ENCODE data around the gene SLC22A23. TPM values are rescaled to one million over a fixed set of nuclear protein-coding genes. Genes with fewer than 3 reads are reported as not detected.
"Not testable (repeated sequence)": the region's sequence is repeated elsewhere in the genome, so short reads cannot be mapped to it uniquely, and the experiment has no call there.

Gene SLC22A23
- total RNA-seq, 2 experiments from 2014 or later, result 1.3 to 1.4 TPM

GRCh38 chr6:3389390-3390167 is 67.3 kb downstream of the SLC22A23 start:
- no peak for DNase-seq
- no peaks in the 10 kb centered on the region for H3K36me3 Mint-ChIP-seq (ENCODE audit: low read depth)
- no peak overlapping the region for H3K27ac Mint-ChIP-seq
- no peak overlapping the region for H3K4me3 Mint-ChIP-seq
- intact Hi-C loops (cut with micrococcal nuclease), result no loop called here
- H3K4me1 Mint-ChIP-seq (ENCODE audit: low read depth), result no peaks in the 10 kb centered on the region
- no peaks in the 10 kb centered on the region for H3K27me3 Mint-ChIP-seq (ENCODE audit: low read depth)
- CTCF ChIA-PET, result no interaction called here
- no peaks in the 10 kb centered on the region for H3K9me3 Mint-ChIP-seq

- CTCF ChIA-PET, result no interaction called here
- Mint-ChIP-seq H3K4me3 (no peak overlapping the region), H3K9me3 (no peaks in the 10 kb centered on the region), H3K27me3 (ENCODE audit: low read depth) (no peaks in the 10 kb centered on the region), H3K27ac (no peak overlapping the region), H3K4me1 (ENCODE audit: low read depth) (no peaks in the 10 kb centered on the region), H3K36me3 (ENCODE audit: low read depth) (no peaks in the 10 kb centered on the region)
- DNase-seq, result no peak
- intact Hi-C loops (cut with micrococcal nuclease), result no loop called here
These were observed 68.1 kb downstream of the SLC22A23 start for GRCh38 chr6:3388786-3389185.

- no peak overlapping the region for H3K4me3 Mint-ChIP-seq
- H3K36me3 Mint-ChIP-seq (ENCODE audit: low read depth), result no peaks in the 10 kb centered on the region
- CTCF ChIA-PET, result no interaction called here
- no peak overlapping the region for H3K27ac Mint-ChIP-seq
- H3K27me3 Mint-ChIP-seq (ENCODE audit: low read depth), result no peaks in the 10 kb centered on the region
- intact Hi-C loops (cut with micrococcal nuclease), result no loop called here
- no peak for DNase-seq
- no peaks in the 10 kb centered on the region for H3K4me1 Mint-ChIP-seq (ENCODE audit: low read depth)
- no peaks in the 10 kb centered on the region for H3K9me3 Mint-ChIP-seq
These were observed 70.4 kb downstream of the SLC22A23 start for GRCh38 chr6:3386374-3386857.

GRCh38 chr6:3385660-3386151 is 71.1 kb downstream of the SLC22A23 start:
- H3K27ac Mint-ChIP-seq, result no peak overlapping the region
- no peaks in the 10 kb centered on the region for H3K9me3 Mint-ChIP-seq
- H3K27me3 Mint-ChIP-seq (ENCODE audit: low read depth), result no peaks in the 10 kb centered on the region
- no peaks in the 10 kb centered on the region for H3K4me1 Mint-ChIP-seq (ENCODE audit: low read depth)
- intact Hi-C loops (cut with micrococcal nuclease), result no loop called here
- CTCF ChIA-PET, result interaction anchor here (0.6 to 0.7 kb wide), 2 partner anchors 10 to 534 kb away, joined by 3 read pairs; no protein-coding TSS in a partner anchor
- no peaks in the 10 kb centered on the region for H3K36me3 Mint-ChIP-seq (ENCODE audit: low read depth)
- DNase-seq, result no peak
- no peak overlapping the region for H3K4me3 Mint-ChIP-seq

- H3K36me3 Mint-ChIP-seq (ENCODE audit: low read depth); intact Hi-C loops (cut with micrococcal nuclease); H3K27ac Mint-ChIP-seq; H3K9me3 Mint-ChIP-seq; DNase-seq; H3K27me3 Mint-ChIP-seq (ENCODE audit: low read depth); H3K4me1 Mint-ChIP-seq (ENCODE audit: low read depth); H3K4me3 Mint-ChIP-seq: not testable (repeated sequence)
- CTCF ChIA-PET, result interaction anchor here (0.6 to 0.7 kb wide), 2 partner anchors 10 to 534 kb away, joined by 3 read pairs; no protein-coding TSS in a partner anchor
These were observed 71.7 kb downstream of the SLC22A23 start for GRCh38 chr6:3385181-3385580.

- no peaks in the 10 kb centered on the region for H3K4me1 Mint-ChIP-seq (ENCODE audit: low read depth)
- H3K36me3 Mint-ChIP-seq (ENCODE audit: low read depth), result no peaks in the 10 kb centered on the region
- H3K9me3 Mint-ChIP-seq, result no peaks in the 10 kb centered on the region
- intact Hi-C loops (cut with micrococcal nuclease), result no loop called here
- CTCF ChIA-PET, result no interaction called here
- no peak for DNase-seq
- H3K27me3 Mint-ChIP-seq (ENCODE audit: low read depth), result no peaks in the 10 kb centered on the region
- H3K4me3 Mint-ChIP-seq, result no peak overlapping the region
- H3K27ac Mint-ChIP-seq, result no peak overlapping the region
These were observed 72.4 kb downstream of the SLC22A23 start for GRCh38 chr6:3384241-3385143.

- DNase-seq, result no peak
- no peak overlapping the region for H3K27ac Mint-ChIP-seq
- peaks cover 6% of the 10 kb centered on the region for H3K4me1 Mint-ChIP-seq (ENCODE audit: low read depth)
- intact Hi-C loops (cut with micrococcal nuclease), result no loop called here
- H3K9me3 Mint-ChIP-seq, result no peaks in the 10 kb centered on the region
- H3K4me3 Mint-ChIP-seq, result no peak overlapping the region
- H3K36me3 Mint-ChIP-seq (ENCODE audit: low read depth), result no peaks in the 10 kb centered on the region
- CTCF ChIA-PET, result interaction anchor here (2.1 kb wide), 1 partner anchor 28 kb away, joined by 9 read pairs; no protein-coding TSS in a partner anchor
- no peaks in the 10 kb centered on the region for H3K27me3 Mint-ChIP-seq (ENCODE audit: low read depth)
These were observed 73.3 kb downstream of the SLC22A23 start for GRCh38 chr6:3383525-3383924.

GRCh38 chr6:3382326-3383279 is 74.2 kb downstream of the SLC22A23 start:
- DNase-seq, result no peak
- CTCF ChIA-PET, result interaction anchor here (0.6 to 2.1 kb wide), 3 partner anchors 12 to 126 kb away, joined by 3 to 9 read pairs (median 4); no protein-coding TSS in a partner anchor
- no peak overlapping the region for H3K27ac Mint-ChIP-seq
- intact Hi-C loops (cut with micrococcal nuclease), result no loop called here
- H3K36me3 Mint-ChIP-seq (ENCODE audit: low read depth), result no peaks in the 10 kb centered on the region
- no peaks in the 10 kb centered on the region for H3K9me3 Mint-ChIP-seq
- H3K4me1 Mint-ChIP-seq (ENCODE audit: low read depth), result peaks cover 14% of the 10 kb centered on the region
- no peaks in the 10 kb centered on the region for H3K27me3 Mint-ChIP-seq (ENCODE audit: low read depth)
- no peak overlapping the region for H3K4me3 Mint-ChIP-seq

- H3K4me1 Mint-ChIP-seq (ENCODE audit: low read depth), result peaks cover 18% of the 10 kb centered on the region
- H3K27me3 Mint-ChIP-seq (ENCODE audit: low read depth), result no peaks in the 10 kb centered on the region
- no peak for DNase-seq
- intact Hi-C loops (cut with micrococcal nuclease), result no loop called here
- no peak overlapping the region for H3K27ac Mint-ChIP-seq
- CTCF ChIA-PET, result interaction anchor here (1.2 kb wide), 1 partner anchor 10 kb away, joined by 4 read pairs; no protein-coding TSS in a partner anchor
- H3K4me3 Mint-ChIP-seq, result no peak overlapping the region
- H3K36me3 Mint-ChIP-seq (ENCODE audit: low read depth), result no peaks in the 10 kb centered on the region
- H3K9me3 Mint-ChIP-seq, result no peaks in the 10 kb centered on the region
These were observed 75.5 kb downstream of the SLC22A23 start for GRCh38 chr6:3381233-3381921.

GRCh38 chr6:3380344-3381232 is 76.3 kb downstream of the SLC22A23 start:
- Mint-ChIP-seq H3K36me3 (ENCODE audit: low read depth) (no peaks in the 10 kb centered on the region), H3K4me3 (no peak overlapping the region), H3K4me1 (ENCODE audit: low read depth) (peaks cover 18% of the 10 kb centered on the region), H3K9me3 (no peaks in the 10 kb centered on the region), H3K27me3 (ENCODE audit: low read depth) (no peaks in the 10 kb centered on the region), H3K27ac (no peak overlapping the region)
- intact Hi-C loops (cut with micrococcal nuclease), result no loop called here
- CTCF ChIA-PET, result no interaction called here
- no peak for DNase-seq
